ENCODE data around the gene EXOSC10.

The EXOSC10 gene

DNA sequence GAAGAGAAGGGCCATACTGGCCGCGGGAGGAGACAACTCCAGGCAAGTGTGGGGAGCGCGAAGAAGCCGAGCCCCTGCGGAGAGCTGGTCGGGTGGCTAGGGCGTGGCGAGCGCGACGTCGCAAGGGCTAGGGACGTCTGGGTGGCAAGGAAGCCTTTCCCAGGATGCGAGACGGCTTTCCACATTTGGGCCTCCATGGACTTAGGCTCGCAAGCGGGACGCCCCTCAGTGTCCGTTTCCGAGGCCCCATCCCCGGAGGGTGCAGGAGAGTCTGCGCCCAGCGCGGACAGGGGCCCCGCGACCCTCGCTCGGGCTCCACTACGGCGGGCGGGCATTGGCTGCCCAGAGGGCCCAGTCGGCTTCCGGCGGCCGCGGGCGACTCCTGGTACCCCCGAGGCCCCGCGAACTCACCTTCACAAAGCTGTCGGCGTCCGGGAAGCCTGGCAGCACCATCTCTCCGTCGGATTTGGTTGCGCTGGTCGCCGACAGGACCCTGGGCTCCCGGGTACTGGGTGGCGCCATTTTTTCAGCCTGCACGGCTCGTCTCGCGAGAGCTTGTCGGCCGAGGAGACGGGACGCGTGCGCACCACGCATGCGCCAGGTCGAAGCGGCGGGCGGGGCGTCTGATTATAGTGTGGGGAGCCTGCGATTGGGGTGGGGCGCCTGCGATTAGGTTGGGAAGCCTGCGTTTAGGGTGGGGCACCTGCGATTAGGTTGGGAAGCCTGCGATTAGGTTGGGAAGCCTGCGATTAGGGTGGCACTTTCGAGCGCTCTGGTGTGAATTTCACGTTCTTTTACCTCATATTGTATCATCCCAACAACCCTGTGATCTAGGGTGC lies at the start of gene EXOSC10:
Gene EXOSC10, minus strand, starts transcription at position 560 of the 839 bp plus-strand sequence. Its CDS starts 38 bp downstream, at position 522.
- DNase-seq: peak; percentile 96

DNA sequence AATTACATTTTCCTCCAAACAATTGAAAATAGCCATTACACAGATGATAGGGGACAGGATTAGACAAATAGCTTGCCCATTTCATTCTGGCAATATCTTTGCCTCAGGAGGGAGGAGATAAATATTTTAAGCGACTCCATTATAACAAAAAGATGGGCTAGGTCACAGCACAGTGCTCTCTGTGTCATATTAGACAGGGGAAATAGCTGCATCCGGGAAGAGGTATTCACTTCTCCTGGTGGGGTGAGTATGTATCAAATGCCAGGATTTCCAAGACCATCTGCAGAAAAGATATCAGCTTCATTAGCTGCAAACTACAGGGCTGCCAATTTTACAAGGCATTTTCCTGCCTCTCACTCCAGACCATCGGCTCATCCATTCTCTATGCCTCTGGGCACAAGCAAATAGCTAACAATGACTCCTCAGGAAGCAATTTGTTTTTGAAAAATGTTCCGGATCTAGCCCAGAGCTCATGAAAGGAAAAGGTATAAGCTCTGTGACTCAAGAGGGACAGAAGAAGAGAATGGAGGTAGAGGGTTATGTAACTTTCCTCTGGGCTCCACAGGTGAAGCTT lies 47.6 kb upstream of the EXOSC10 start:
- DNase-seq: no peak

DNA sequence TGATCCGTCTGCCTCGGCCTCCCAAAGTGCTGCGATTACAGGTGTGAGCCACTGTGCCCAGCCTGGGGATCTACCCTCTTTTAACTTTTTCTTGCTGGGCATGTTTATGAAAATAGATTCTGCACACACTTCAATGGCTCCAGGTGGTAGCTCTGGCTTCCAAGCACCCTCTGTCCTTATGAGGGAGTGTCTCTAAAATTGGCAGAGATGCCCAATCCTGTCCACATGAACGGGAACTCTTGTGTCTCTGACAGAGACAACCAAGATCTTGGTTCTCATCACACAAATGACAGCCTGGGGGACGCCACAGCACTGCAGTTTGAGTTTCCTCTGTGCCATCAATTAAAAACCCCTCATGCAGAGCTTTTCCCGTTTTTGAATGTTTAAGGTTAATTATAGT lies 46.1 kb upstream of the EXOSC10 start:
- DNase-seq: no peak

GRCh38 chr1:11144570-11145256 lies 45.0 kb upstream of the EXOSC10 start:
- DNase-seq: no peak

DNA sequence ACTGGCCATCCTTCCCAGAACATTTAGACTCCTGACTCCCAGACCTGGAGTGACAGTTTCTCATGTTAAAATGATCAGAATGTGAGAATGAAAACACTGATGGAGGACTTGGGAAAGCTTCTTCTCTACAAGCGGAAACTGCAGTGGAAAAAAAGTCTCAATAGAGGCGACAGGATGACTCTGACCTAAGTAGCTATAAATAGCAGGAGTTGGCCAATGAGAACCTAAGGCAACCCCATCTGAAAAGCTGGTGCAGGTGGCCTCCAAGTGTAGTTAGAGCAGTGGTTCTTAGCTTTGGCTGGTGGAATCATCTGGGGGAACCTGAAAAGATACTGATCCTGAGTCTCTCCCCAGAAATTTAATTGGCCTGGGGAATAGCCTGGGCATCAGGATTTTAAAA lies 44.2 kb upstream of the EXOSC10 start:
- DNase-seq: no peak

DNA sequence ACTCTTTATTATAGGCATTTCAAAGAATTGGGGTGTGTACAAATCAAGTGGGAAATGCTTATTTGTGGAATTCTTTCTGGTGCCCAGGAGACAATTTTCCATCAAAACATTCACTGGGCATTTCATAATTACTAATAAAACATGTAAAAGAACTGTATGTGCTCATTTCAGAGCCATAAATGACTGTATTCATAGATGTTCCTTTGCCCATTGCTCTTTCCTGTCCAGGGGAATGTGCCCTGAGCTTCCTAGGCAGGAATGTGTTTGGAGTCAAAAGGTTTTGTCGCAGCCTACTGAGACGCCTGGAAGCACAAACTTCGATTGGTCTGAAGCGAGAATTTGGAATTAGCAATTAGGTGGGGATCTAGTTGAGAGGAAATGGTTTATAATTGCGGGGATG lies 43.7 kb upstream of the EXOSC10 start:
- DNase-seq: no peak

DNA sequence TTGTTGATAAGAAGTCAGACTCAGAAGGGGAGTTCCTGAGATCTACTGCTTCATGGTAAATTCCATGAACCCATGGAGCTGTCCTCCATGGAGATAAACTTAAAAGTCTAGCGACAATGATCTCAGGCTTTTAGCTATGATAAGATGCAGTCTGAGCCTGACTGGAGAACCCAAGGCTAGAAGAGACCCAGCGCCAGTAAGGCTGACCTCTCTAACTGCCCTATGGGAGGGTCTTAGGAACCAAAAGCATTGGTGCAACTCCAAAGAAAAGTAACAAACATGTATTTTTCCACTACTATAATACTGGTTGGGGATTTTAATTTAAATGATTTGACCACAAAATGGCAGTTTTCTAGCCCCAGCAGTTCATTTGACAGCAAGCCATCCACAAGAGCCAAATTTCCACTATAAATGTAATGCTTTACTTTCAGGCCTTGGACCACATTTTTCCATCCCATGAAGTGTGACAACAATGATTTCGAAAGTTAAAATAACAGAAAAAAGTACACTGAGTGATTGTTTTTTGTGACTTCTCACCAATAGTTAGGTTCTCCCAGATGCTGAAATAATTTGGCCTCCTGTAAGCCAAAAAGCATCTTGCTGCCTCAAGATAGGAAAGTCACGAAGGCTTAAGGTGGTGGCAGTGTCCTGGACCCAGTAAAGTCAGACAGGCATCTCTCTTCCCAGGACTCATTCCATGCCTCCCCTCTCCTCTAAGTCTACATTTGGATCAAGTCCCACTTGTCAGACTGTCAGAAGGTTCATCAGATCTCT lies 43.1 kb upstream of the EXOSC10 start:
- no peak for DNase-seq

GRCh38 chr1:11138952-11139351 lies 39.3 kb upstream of the EXOSC10 start:
- DNase-seq: no peak

- no peak for DNase-seq
Observed at GRCh38 chr1:11138029-11138428, 38.4 kb upstream of the EXOSC10 start.

DNA sequence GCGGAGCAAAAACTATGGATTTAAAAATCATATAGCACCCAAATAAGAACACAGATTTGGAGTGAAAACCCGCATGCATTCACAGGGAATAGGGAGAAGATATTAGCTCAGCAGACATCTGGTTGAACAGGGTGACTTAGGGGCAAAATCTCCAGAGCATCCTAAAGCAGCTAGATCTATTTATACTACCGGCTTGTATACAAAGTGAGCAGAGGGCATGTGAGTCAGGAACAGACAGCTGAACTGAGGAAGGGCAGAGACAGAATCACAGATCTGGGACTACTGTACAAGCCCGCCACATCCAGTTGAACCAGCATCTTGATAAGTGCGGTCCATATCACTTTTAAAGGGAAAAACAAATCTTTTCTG lies 35.2 kb upstream of the EXOSC10 start:
- no peak for DNase-seq

DNA sequence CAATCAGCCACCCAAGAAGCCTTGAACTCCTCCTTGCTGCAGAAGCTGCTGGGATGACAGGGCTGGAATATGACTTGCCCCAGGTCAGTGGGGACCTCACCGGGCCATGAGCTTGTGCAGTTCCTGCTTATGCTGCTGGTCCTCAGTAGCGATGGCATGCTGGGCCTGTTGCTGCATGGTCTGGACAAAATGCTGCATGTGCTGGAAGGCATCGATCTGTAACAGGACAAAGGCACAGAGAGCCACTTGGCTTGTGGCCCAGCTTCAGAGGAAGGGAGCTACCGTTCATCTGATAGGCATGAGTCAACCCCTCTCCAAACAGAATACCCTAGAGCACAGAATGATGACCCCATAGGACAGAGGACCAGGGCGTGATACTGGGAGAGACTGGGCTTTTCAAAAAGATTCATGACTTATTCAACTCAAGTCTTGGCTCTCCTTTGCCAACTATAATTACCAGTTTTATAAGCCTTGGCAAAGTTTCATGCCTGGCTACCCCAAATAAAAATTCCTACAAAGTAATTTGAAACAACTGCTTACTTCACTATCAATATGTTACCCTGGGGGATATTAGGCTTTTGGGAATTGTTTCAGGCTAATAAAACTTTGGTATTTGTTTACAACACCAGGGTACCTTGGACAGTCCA lies 34.7 kb upstream of the EXOSC10 start:
- DNase-seq: no peak

DNA sequence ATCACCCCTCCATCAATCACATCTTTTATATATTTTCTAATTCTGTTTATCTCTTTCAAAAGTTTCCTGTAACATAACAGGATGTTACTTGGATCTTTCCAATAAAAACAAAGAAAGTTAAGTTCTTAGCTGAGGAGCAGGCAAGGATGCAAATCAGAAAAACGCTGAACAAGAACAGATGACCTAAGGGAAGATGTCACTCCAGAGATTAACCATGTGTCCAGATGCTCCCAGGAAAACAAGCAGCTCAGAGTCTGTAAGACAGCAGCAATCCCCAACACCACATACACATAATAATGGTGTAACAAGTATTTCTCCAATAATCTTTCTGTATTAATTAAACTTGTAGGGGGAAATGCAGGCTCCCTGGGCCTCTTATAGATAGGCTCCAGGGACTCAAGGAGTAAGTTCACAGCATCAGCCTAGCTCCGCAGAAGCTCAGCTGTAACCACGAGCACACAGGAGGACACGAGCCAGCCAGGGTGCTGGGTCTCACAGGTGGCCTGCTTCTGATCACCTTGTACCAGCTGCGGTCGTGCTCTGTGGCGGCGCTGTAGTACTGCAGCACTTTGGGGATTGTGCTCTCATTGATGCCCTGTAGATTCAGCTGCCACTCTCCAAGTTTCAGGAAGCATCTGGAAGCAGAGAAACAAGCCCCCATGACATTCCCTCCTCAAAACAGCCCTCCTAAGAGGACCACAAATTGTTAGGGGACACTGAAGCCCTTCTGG lies 33.1 kb upstream of the EXOSC10 start:
- no peak for DNase-seq

- no peak for DNase-seq
Observed at GRCh38 chr1:11131816-11132215, 32.1 kb upstream of the EXOSC10 start.

- DNase-seq: no peak
Observed at GRCh38 chr1:11130406-11130805, 30.7 kb upstream of the EXOSC10 start.

DNA sequence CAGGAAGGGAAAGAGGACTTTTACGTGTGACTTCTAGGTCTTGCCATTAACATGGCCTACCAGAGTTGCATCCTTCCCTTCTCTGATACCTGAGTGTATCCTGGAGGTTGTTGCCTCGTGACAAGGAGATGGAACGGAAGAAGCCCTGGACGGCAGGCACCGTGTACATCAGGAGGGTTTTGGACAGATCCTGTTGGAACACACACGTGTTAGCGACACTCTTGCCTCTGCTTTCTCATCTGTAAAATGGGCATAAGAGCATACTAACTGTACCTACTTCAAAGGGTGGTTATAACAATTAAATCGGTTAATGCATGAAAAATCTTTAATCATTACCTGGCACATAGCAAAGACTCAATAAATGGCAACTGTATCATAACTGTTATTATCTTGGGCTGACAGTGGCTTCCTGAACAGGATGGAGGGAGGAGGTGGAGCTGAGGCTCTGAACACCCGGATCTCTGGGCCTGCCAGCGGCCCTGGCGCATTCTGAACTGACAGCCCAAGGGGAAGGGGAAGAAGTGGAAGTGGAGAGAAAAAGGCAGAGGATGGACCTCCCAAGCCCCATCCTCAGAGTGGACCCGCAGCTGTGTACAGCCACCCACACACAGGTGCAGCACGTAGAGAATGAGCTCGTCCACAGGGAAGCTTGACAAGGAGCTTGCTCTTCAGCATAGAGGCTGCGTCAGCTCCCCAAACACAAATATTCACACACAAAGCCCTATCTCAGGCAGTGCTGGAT lies 30.2 kb upstream of the EXOSC10 start:
- no peak for DNase-seq

DNA sequence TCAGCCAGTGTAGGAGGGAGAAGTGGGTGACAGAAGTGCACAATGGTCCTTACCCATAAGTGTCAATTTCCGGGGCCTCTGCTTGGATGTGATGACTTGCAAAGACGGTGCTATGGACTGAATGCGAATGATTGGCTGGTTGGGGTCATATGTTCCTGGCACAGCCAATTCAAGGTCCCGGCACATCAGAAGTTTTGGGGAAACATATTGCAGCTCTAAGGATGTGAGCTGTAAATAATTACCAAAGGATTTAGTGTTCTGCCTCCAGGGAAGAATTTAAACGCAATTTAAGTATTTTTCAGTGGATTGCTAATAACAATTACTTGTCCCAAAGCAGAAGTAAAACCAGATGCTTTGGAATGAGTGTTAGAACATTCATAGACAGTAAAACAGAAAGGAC lies 26.9 kb upstream of the EXOSC10 start:
- DNase-seq: no peak

GRCh38 chr1:11125931-11126330 lies 26.3 kb upstream of the EXOSC10 start:
- no peak for DNase-seq

GRCh38 chr1:11124965-11125364 lies 25.3 kb upstream of the EXOSC10 start:
- DNase-seq: no peak

- DNase-seq: no peak
Observed at GRCh38 chr1:11116318-11116717, 16.6 kb upstream of the EXOSC10 start.

DNA sequence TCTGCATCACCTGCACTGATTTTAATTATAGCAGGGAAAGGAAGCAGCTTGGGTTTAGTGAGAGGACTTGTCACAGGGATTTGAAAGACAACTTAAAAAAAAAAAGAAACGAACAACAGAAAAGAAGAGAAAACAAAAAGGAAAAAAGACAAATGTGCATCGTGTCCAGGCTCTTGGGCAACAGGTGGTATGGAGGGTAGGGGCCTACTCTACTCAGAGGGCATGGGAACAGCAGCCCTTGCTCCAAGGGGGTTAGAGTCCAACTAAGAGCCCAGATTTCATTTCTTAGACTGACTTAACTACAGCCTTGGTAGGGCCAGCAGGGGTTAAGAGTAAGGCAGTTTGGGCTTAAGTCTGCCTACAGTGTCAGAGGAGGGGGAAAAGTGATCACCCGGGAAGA lies 15.3 kb upstream of the EXOSC10 start:
- no peak for DNase-seq

GRCh38 chr1:11109047-11109760 lies 9.5 kb upstream of the EXOSC10 start:
- no peak for DNase-seq
